Keratinocyte (primary cell): ENCODE results near the gene TTC36.

Source experiments
- EZH2 ChIP-seq: IDR thresholded peaks from one replicate; pipeline ENCODE4 v1.6.1; 2012; ENCODE audit warnings: inconsistent platforms, mild to moderate bottlenecking, low read length, moderate library complexity
- TF ChIP-seq, protein P1 (sequence below), 3 experiments: IDR thresholded peaks in 1 of 3; conservative IDR thresholded peaks in 1 of 3; optimal IDR thresholded peaks in 1 of 3; 2 replicates in 2 of 3; 3 replicates in 1 of 3; pipeline versions ENCODE3 to v1.5.1; 2011; ENCODE audit warnings: low read length in 3 of 3, mild to moderate bottlenecking in 3 of 3, moderate library complexity in 2 of 3, control low read depth in 1 of 3, inconsistent platforms in 1 of 3; ENCODE audit not compliant: insufficient read depth in 2 of 3; ENCODE audit errors: extremely low read depth in 1 of 3

DNA sequence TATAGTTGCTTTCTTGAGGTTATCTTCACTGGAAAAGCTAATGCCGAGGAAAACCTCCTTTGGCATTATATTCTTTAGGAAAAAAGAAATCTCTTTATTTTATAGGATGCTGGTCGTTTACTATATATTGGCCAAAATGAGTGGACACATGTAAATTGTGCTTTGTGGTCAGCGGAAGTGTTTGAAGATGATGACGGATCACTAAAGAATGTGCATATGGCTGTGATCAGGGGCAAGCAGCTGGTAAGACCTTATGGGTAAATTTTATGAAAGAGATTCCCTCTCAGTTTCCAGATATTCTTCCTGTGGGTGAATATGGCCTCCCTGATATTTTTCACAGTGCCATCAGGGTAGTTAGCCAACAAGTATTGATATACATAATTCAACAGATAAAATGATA, 29.4 kb upstream of the TTC36 start:
- TF ChIP-seq, protein P1, sequence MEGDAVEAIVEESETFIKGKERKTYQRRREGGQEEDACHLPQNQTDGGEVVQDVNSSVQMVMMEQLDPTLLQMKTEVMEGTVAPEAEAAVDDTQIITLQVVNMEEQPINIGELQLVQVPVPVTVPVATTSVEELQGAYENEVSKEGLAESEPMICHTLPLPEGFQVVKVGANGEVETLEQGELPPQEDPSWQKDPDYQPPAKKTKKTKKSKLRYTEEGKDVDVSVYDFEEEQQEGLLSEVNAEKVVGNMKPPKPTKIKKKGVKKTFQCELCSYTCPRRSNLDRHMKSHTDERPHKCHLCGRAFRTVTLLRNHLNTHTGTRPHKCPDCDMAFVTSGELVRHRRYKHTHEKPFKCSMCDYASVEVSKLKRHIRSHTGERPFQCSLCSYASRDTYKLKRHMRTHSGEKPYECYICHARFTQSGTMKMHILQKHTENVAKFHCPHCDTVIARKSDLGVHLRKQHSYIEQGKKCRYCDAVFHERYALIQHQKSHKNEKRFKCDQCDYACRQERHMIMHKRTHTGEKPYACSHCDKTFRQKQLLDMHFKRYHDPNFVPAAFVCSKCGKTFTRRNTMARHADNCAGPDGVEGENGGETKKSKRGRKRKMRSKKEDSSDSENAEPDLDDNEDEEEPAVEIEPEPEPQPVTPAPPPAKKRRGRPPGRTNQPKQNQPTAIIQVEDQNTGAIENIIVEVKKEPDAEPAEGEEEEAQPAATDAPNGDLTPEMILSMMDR (optimal IDR thresholded peaks at IDR 0.05 in 1 of 3, IDR thresholded peaks at IDR 0.05 in 1 of 3, conservative IDR thresholded peaks at IDR 0.05 in 1 of 3; ENCODE audit: extremely low read depth in 1 of 3, insufficient read depth in 2 of 3, low read length in 3 of 3), result no peak
- TF ChIP-seq EZH2, result no peak
